Measurements from ENCODE around the gene MTERF4. TPM values are rescaled to one million over a fixed set of nuclear protein-coding genes. Genes with fewer than 3 reads are reported as not detected.

MTERF4 gene
- total RNA-seq, 1 donor = 30.0 TPM

DNA sequence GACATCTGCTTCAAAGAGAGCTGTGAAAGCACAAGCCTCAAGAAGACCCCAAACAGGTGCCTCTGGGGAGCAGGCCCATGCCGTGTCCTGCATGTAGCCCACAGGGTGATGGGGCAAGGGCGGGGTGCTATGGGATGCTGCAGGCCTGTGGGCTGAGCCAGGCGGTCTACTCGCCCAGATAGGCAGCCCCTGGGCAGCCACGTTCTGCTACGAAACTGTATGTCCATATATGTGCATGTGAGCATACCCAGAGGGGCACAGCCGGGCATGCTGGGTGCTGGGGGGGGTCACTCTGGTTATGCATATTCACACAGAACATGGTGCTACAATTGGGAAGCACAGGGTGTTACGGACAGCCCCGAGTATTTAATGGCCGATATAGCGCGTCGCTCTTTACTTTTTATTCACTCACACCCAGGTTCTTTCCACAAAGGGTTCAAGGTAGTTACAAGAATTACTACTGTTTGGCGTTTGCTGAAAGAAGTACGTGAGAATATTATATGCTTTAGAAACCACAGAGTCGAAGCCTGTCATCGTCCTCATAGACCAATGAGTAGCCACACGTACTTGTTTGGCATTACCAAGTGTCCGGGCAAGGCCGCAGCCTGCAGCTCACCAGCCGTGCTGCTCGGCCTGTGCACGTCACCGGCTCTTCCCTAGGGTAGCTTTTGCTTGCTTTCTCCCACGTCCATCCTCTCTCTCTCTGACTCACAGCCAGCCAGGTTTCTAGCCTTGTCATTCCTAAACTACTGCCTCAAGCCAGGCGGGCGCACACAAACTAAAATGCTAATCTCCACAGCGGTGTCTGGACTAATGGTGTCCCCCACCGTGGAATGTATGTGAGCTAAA is 14.4 kb downstream of the MTERF4 start:
- Histone ChIP-seq H3K79me2 (ENCODE audit: insufficient read depth, low read length) (no peaks in the 10 kb centered on the region), H2AFZ (ENCODE audit: low read length) (no peak overlapping the region), H4K20me1 (ENCODE audit: insufficient read depth, low read length) (peaks cover 3% of the 10 kb centered on the region), H3K9me3 (ENCODE audit: low read depth, low read length) (no peaks in the 10 kb centered on the region), H3K27ac (ENCODE audit: low read depth, low read length) (no peak overlapping the region), H3K4me3 (ENCODE audit: insufficient read depth, low read length) (no peak overlapping the region), H3K4me1 (ENCODE audit: insufficient read depth, low read length) (no peaks in the 10 kb centered on the region), H3K27me3 (ENCODE audit: insufficient read depth, low read length) (no peaks in the 10 kb centered on the region), H3K4me2 (ENCODE audit: insufficient read depth, low read length) (no peak overlapping the region), H3K36me3 (ENCODE audit: insufficient read depth, low read length) (peaks cover 72% of the 10 kb centered on the region)
- DNase-seq (ENCODE audit: insufficient read length, low spot score, missing footprints) = no peak
- TF ChIP-seq, protein P1, sequence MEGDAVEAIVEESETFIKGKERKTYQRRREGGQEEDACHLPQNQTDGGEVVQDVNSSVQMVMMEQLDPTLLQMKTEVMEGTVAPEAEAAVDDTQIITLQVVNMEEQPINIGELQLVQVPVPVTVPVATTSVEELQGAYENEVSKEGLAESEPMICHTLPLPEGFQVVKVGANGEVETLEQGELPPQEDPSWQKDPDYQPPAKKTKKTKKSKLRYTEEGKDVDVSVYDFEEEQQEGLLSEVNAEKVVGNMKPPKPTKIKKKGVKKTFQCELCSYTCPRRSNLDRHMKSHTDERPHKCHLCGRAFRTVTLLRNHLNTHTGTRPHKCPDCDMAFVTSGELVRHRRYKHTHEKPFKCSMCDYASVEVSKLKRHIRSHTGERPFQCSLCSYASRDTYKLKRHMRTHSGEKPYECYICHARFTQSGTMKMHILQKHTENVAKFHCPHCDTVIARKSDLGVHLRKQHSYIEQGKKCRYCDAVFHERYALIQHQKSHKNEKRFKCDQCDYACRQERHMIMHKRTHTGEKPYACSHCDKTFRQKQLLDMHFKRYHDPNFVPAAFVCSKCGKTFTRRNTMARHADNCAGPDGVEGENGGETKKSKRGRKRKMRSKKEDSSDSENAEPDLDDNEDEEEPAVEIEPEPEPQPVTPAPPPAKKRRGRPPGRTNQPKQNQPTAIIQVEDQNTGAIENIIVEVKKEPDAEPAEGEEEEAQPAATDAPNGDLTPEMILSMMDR (IDR thresholded peaks at IDR 0.05; ENCODE audit: extremely low read depth, low read depth, low read length) = no peak

DNA sequence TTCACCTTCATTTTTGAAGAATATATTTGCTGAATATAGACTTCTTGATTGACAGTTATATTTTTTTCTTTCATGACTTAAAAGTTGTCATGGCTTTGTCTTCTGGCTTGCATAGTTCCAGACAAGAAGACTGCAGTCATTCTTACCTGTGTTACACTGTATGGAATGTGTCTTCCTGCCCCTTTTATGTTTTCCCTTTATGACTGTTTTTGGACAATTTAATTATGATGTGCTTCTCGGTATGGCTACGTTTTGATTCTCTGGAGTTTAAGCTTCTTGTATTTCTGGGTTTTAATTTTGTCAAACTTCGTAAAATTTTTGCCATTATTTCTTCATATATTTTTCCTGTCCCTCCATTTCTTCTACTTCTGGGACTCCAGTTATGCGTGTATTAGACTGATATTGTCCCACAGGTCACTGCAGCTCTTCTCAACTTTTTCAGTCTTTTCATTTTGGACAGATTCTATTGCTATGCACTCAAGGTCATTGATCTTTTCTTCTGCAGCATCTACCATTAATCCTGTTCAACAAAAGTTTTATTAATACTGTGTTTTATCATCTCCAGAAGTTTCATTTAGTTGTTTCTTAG is 17.1 kb downstream of the MTERF4 start:
- Histone ChIP-seq H4K20me1 (ENCODE audit: insufficient read depth, low read length) (peaks cover 3% of the 10 kb centered on the region), H3K4me1 (ENCODE audit: insufficient read depth, low read length) (no peaks in the 10 kb centered on the region), H3K27ac (ENCODE audit: low read depth, low read length) (no peak overlapping the region), H3K27me3 (ENCODE audit: insufficient read depth, low read length) (no peaks in the 10 kb centered on the region), H2AFZ (ENCODE audit: low read length) (no peak overlapping the region), H3K36me3 (ENCODE audit: insufficient read depth, low read length) (peaks cover 45% of the 10 kb centered on the region), H3K4me2 (ENCODE audit: insufficient read depth, low read length) (no peak overlapping the region), H3K79me2 (ENCODE audit: insufficient read depth, low read length) (no peaks in the 10 kb centered on the region), H3K4me3 (ENCODE audit: insufficient read depth, low read length) (no peak overlapping the region), H3K9me3 (ENCODE audit: low read depth, low read length) (no peaks in the 10 kb centered on the region)
- TF ChIP-seq, protein P1 (IDR thresholded peaks at IDR 0.05; ENCODE audit: extremely low read depth, low read depth, low read length) = no peak
- no peak for DNase-seq (ENCODE audit: insufficient read length, low spot score, missing footprints)

DNA sequence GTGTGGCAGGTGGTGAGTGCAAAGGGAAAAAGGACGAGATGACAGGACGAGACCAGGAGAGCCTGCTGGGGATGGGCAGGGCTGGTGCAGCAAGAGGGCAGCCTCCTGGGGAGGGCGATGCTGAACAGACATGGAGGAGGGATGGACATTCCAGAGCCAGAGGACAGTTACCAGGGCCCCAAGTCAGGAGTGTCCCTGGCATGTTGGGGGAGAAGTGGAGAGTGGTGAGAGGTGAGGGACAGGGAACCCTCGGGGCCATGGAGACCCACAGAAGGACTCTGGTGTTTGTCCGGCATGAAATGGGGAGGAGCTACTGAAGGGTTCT is 19.0 kb downstream of the MTERF4 start:
- peak; percentile 72 for DNase-seq (ENCODE audit: insufficient read length, low spot score, missing footprints)
- Histone ChIP-seq H3K4me3 (ENCODE audit: insufficient read depth, low read length) (no peak overlapping the region), H2AFZ (ENCODE audit: low read length) (no peak overlapping the region), H3K4me1 (ENCODE audit: insufficient read depth, low read length) (no peaks in the 10 kb centered on the region), H3K9me3 (ENCODE audit: low read depth, low read length) (no peaks in the 10 kb centered on the region), H3K79me2 (ENCODE audit: insufficient read depth, low read length) (no peaks in the 10 kb centered on the region), H4K20me1 (ENCODE audit: insufficient read depth, low read length) (peaks cover 3% of the 10 kb centered on the region), H3K27me3 (ENCODE audit: insufficient read depth, low read length) (no peaks in the 10 kb centered on the region), H3K27ac (ENCODE audit: low read depth, low read length) (no peak overlapping the region), H3K36me3 (ENCODE audit: insufficient read depth, low read length) (peaks cover 27% of the 10 kb centered on the region), H3K4me2 (ENCODE audit: insufficient read depth, low read length) (no peak overlapping the region)
- TF ChIP-seq, protein P1 (IDR thresholded peaks at IDR 0.05; ENCODE audit: extremely low read depth, low read depth, low read length) = no peak

GRCh38 chr2:241082341-241083090 is 19.6 kb downstream of the MTERF4 start:
- Histone ChIP-seq H3K36me3 (ENCODE audit: insufficient read depth, low read length) (peaks cover 22% of the 10 kb centered on the region), H3K27ac (ENCODE audit: low read depth, low read length) (no peak overlapping the region), H3K27me3 (ENCODE audit: insufficient read depth, low read length) (no peaks in the 10 kb centered on the region), H3K4me3 (ENCODE audit: insufficient read depth, low read length) (no peak overlapping the region), H4K20me1 (ENCODE audit: insufficient read depth, low read length) (peaks cover 3% of the 10 kb centered on the region), H3K4me2 (ENCODE audit: insufficient read depth, low read length) (no peak overlapping the region), H3K4me1 (ENCODE audit: insufficient read depth, low read length) (no peaks in the 10 kb centered on the region), H3K9me3 (ENCODE audit: low read depth, low read length) (no peaks in the 10 kb centered on the region), H2AFZ (ENCODE audit: low read length) (no peak overlapping the region), H3K79me2 (ENCODE audit: insufficient read depth, low read length) (no peaks in the 10 kb centered on the region)
- DNase-seq (ENCODE audit: insufficient read length, low spot score, missing footprints) = no peak
- TF ChIP-seq, protein P1 (IDR thresholded peaks at IDR 0.05; ENCODE audit: extremely low read depth, low read depth, low read length) = no peak
